HG03060 (cell line): ENCODE measurements around the gene URB2.
"Not testable (repeated sequence)": the region's sequence is repeated elsewhere in the genome, so short reads cannot be mapped to it uniquely, and the experiment has no call there.

Experiments used
- ATAC-seq: cut with Tn5 transposase; IDR thresholded peaks from one replicate; pipeline ENCODE4 v1.9.1; 2021; ENCODE audit warnings: low read depth, moderate number of reproducible peaks; ENCODE audit not compliant: unreplicated experiment

The URB2 gene

DNA sequence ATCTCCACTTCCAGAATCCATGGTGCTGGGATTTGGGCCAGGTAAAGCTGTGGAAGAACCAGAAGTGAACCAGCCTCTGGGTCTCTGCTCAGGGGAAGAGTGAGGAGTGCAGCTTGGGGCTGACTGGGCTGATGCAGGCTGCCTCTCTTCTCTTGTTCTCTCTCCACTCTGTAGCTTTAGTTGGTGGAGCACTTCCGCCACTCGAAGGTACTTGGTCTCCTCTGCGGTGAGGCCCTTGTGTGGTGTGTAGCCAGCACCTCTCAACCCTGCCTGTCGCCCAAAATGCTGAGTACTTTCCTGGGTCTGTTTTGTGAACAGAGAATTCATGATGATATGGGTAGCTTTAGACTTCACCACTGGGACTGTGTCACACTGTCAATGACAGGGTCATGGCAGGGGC is 63.2 kb downstream of the URB2 start:
- no peak for ATAC-seq

DNA sequence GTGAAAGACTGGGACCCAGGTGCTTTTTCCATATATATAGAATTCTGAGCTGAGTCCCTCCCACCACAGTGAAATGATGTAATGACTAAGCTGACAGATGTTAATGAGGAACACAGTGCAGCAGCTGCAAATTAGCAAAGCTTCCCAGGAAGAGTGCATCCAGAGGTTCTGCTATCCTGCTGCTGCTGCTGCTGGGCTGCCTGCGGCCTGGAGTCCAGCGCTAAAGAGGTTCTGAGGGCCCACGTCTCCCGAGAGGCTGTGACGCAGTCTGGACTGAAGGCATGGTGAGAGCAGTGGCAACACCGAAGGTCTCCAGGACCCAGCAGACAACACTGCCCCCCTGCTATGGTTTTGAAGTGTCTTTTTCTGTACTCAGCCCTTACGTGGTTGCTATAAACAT is 63.9 kb downstream of the URB2 start:
- ATAC-seq = no peak

DNA sequence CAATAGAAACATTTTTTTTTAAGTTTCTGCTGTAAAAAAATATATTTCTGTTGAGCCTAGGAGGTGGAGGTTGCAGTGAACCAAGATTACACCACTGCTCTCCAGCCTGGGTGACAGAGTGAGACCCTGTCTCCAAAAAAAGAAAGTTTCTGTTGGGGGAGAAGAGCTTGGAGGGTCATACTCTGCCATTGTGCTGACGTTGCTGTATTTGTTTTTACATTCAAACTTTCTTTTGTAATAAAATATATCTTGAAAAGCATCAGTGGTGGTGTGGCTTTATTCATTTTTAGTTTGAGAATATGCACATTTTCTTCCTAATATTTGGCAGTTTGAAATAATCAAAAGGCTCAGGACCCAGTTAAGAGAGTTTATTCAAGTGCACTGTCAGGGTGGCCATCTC is 64.6 kb downstream of the URB2 start:
- no peak for ATAC-seq

DNA sequence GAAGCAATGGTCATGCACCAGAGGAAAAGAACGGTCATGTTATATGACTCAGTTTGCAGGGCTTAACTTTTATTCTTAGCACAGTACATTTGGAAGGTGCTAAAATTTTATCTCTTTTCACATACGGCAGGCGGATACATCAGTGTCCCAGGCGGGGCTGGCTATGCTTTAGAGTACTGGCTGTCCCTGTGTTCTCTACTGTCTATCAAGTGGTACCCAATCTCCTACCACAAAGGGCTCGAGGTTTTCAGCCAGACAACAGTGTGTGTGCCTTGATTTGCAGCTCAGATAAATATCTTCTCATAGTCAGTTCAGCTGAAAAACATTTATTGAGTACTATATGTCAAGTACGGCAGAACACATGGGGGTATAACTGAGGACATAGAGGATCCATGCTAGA is 65.3 kb downstream of the URB2 start:
- no peak for ATAC-seq

DNA sequence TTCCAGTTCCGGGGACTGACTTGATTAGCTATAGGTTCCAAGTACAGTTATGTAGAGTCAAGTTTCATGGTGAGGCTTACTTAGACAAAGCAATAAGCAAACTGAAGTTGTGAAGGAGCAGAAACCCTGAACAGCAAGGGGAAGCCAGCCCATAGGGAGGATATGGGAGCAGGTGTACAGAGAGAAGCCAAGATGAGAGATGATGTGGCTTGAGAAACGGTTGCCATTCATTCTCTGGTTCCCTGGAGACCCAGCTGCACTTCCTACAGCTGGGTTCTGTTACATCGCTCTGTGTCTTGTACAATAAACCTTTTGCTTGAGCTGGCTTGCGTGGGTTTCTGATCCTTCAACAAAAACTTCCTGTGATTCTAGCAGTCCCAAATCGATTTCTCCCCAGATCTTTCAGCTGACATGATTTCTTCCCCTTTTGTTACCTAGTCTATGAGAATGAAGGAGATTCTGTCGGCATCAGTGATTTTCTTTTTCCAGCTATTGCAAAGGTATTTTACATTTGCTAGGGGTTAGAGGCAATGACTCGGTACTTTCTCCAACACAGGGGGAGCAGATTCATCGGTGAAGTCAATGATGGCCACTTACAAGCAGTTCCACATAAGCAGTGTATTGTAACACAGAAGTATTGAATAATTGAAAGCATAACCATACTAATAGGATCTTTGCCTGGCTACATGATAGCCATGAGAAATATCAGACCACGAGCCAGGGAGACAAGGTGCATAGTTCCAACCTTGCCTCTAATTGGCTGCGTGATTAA is 67.3 kb downstream of the URB2 start:
- ATAC-seq = no peak

DNA sequence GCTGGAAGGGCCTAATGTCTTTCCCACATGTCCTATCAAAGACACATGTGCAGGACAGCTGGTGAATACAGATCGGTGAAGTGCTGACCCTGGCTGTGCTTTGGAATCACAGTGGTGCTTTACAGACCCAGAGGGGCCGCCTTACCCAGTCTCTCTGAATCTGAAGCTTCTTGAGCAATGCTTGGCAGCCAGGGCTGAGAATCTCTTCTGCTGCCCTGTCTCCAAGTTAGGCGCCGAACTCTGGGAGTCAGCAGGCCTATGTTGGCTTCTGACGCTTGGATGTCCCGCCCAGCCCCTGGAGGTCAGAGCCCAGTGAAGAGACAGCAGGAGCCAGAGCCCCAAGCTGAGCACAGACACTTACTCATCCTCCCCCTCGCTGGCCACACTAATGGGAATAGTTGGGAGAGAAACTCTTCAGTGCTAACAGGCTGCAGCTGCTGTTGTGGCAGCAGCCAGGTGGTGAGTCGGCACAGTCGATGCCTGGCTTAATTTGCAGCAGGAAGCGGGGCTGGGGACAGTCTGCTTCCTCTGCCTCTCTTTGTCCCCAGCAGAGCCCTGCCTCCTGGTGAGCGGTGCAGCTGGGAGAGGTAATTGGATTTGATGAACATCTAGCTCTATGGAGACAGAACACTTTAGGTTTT is 68.1 kb downstream of the URB2 start:
- no peak for ATAC-seq

DNA sequence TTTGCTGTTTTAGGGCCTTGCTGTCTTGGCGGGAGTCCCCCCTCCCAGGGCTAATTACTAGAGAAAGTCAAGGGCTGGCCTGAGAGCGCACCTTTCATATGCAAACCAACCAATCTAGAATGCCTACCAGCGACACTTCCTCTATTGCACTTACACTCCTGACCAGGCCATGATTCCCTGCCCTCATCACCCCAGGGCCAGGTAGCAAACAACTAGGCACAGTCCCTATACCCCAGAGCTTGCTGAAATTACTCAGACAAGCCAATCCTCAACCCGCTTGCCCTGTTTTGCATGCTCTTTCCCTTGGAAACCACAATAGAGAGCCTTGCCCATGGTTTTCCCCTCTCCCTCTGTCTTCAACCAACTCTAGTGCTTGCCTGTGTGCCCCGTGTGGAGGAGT is 70.3 kb downstream of the URB2 start:
- no peak for ATAC-seq

DNA sequence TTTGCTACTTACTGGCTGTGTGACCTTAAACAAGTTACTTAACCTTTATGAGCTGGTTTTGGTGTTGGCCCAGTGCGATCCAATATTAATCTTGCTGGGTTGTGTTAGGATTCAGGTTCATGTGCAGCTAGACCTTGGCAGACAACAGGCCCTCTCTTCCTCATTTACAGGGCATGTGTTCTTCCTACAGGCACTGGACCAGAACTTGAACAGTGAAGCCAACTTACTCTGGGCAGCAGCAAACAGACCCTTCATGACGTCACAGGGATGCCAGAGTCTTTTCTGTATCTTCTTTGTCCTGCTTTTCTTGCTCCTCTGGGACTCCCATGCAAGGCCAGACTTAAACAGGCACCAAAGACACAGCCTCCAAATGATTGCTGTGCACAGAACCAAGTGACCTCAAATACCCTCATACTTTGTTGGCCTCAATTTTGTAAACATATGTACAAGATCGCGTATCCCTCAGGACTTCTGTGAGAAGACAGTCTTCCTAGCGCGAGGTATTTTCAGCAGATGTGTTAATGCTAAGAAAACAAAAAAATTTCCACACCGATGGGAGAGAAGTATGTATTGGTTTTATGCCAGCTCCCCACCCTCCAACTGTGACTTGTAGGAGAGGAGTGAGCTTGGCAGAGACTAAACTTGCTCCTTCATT is 73.7 kb downstream of the URB2 start:
- ATAC-seq = no peak

DNA sequence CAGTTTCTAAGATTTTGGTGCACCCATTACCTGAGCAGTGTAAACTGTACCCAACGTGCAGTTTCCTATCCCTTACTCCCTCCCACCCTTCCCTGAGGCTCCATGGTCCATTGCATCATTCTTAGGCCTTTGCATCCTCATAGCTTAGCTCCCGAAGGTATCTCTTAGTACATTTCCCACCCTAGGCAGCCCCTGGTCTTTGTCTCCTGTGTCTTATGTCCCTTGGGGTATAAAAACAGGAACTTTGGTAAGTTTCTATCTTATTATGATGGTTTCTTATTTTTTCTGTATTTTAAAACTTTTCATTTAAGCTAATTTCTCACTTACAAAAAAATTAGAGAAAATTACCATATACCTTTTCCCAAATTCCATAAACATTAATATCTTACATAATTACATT is 78.1 kb downstream of the URB2 start:
- ATAC-seq = no peak

DNA sequence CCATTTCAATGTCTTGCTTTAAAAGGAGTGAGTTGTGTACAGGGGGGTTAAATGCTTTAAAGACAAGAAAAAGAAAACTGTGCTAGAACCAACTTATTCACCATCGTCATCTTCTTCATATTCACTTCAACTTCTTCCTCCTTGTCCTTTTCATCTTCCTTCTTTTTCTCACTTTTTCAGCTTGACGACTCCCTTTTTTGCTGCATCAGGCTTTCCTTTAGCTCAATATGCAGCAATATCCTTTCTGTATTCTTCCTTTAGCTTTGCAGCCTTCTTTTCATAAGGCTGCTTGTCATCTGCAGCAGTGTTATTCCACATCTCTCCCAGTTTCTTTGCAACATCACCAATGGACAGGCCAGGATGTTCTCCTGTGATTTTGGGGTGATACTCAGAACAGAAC is 79.1 kb downstream of the URB2 start:
- ATAC-seq = not testable (repeated sequence)

DNA sequence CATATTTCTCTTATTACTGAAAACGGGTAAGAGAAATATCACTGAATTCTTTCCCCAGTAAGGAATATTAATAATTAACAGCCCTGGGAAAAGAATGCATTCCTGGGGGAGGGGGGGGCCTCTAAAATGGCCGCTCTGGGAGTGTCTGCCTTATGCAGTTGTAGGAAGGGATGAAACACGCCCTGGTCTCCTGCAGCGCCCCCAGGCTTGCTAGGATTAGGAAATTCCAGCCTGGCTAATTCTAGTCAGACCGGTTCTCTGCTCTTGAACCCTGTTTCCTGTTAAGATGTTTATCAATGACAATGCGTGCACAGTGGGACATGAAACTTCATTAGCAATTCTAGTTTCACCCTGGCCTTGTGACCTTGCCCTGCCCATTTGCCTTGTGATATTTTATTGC is 81.1 kb downstream of the URB2 start:
- not testable (repeated sequence) for ATAC-seq

DNA sequence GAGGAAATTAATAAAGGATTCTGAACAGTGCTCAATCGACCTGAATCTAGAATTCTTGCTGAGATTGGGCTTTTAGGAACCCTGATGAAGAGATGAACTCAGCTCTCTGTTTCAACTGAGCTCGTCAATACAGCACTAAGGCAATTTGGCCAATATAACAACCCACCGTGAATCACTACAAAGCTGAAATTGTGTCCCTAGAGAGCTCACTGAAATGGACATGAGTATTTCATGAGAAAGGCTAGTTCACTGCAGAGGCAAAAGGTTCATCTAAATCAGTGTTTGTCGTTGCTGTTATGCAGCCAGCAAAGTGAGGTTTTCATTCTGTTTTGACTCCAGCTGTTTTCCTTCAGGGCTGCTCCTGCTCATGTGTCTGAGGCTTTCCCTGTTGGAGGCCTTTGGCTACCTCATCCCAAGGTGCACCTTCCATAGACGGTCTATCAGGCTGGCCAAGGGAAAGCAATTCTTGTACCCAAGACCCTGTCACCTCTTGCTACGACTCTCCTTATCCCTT is 83.5 kb downstream of the URB2 start:
- no peak for ATAC-seq
